GM12878 (cell line): Measurements from ENCODE around the gene ETS1. TPM values are rescaled to one million over a fixed set of nuclear protein-coding genes. Genes with fewer than 3 reads are reported as not detected.

Experiments
- ATAC-seq: fragments of 200-7000 bp; cut with Tn5 transposase; 3 replicates; pipeline ENCODE4 v1.9.1; 2020; ENCODE audit warnings: mild to moderate bottlenecking, moderate library complexity
- BruUV-seq: library from RNA; stranded (reverse); fragments of 400-500 nt; replicated peaks from 2 replicates; lab custom pipeline; 2021; lab: Mats Ljungman, UMichigan
- CTCF ChIA-PET: fragments of 300-600 bp; sonication (Branson Sonifier 250); formaldehyde crosslinking; extraction: SDS; loops from one replicate; lab custom pipeline; 2021; ENCODE audit warnings: inconsistent platforms; lab: Yijun Ruan, JAX
- POLR2A ChIA-PET: fragments of 350-600 bp; formaldehyde crosslinking; extraction: SDS; loops from one replicate; lab custom pipeline; 2021; ENCODE audit warnings: inconsistent platforms; lab: Charles Lee
- RAD21 ChIA-PET: fragments of 300-600 bp; sonication (Branson Sonifier 250); formaldehyde crosslinking; loops from one replicate; lab custom pipeline; 2023; ENCODE audit warnings: antibody characterized with exemption; ENCODE audit not compliant: unreplicated experiment; lab: Charles Lee
- SMC1A ChIA-PET: fragments of 300-600 bp; sonication (Branson Sonifier 250); formaldehyde crosslinking; loops from one replicate; lab custom pipeline; 2023; ENCODE audit not compliant: unreplicated experiment, uncharacterized antibody; lab: Charles Lee
- DNase-seq: peaks from one replicate; pipeline ENCODE4 v3.0.0-alpha.2; 2011; ENCODE audit warnings: low read depth, low spot score
- FAIRE-seq: peaks from 3 replicates; lab custom pipeline; 2011; peaks lifted over from hg19 to GRCh38; lab: Jason Lieb, UNC
- H2AFZ ChIP-seq: 2 replicates; pipeline ENCODE4 v1.6.0; 2011; ENCODE audit warnings: low read depth, low read length, control low read depth; ENCODE audit not compliant: control insufficient read depth
- H3K27ac ChIP-seq: 2 replicates; pipeline ENCODE4 v1.5.1; 2011; ENCODE audit warnings: control low read depth; ENCODE audit not compliant: control insufficient read depth, insufficient read depth
- H3K27me3 ChIP-seq, 2 experiments: replicated peaks in 1 of 2; 2 replicates each; pipeline versions ENCODE4 v1.6.0 to v1.6.1; 2011; ENCODE audit warnings: low read length in 1 of 2; ENCODE audit not compliant: control insufficient read depth in 2 of 2, insufficient read depth in 2 of 2
- H3K36me3 ChIP-seq, 2 experiments: 2 replicates each; pipeline ENCODE4 v1.5.1; 2011; ENCODE audit warnings: low read length in 1 of 2; ENCODE audit not compliant: control insufficient read depth in 2 of 2, insufficient read depth in 2 of 2
- H3K4me1 ChIP-seq: 2 replicates; pipeline ENCODE4 v1.6.1; 2011; ENCODE audit warnings: mild to moderate bottlenecking, low read length, moderate library complexity, mixed read lengths; ENCODE audit not compliant: control insufficient read depth, insufficient read depth
- H3K4me2 ChIP-seq: 2 replicates; pipeline ENCODE4 v1.6.0; 2011; ENCODE audit warnings: control low read depth; ENCODE audit not compliant: control insufficient read depth, insufficient read depth
- H3K4me3 ChIP-seq: fragments of 200-600 bp; sonication (generic); 2 replicates; pipeline ENCODE4 v1.5.1; 2016
- H3K79me2 ChIP-seq: 2 replicates; pipeline ENCODE4 v1.6.0; 2011; ENCODE audit warnings: low read length; ENCODE audit not compliant: control insufficient read depth, insufficient read depth
- H3K9ac ChIP-seq: 2 replicates; pipeline ENCODE4 v1.8.0; 2011; ENCODE audit warnings: low read length, control low read depth, mixed read lengths; ENCODE audit not compliant: control insufficient read depth, insufficient read depth
- H3K9me3 ChIP-seq: replicated peaks from 3 replicates; pipeline ENCODE4 v1.5.1; 2011; ENCODE audit warnings: mild to moderate bottlenecking, low read length; ENCODE audit not compliant: control insufficient read depth, insufficient read depth
- H4K20me1 ChIP-seq: 2 replicates; pipeline ENCODE4 v1.6.0; 2011; ENCODE audit not compliant: control insufficient read depth, insufficient read depth
- BCLAF1 ChIP-seq: fragments of 450-650 bp; IDR thresholded peaks from 2 replicates; pipeline ENCODE4 v1.6.1; 2017; ENCODE audit warnings: antibody characterized with exemption, mild to moderate bottlenecking, moderate library complexity
- DPF2 ChIP-seq: fragments of 450-650 bp; IDR thresholded peaks from 2 replicates; pipeline ENCODE4 v1.6.1; 2017; ENCODE audit warnings: mild to moderate bottlenecking
- E4F1 ChIP-seq: fragments of 450-650 bp; IDR thresholded peaks from 2 replicates; pipeline ENCODE4 v1.6.1; 2018; ENCODE audit warnings: borderline replicate concordance, mild to moderate bottlenecking; ENCODE audit not compliant: partially characterized antibody
- GATAD2B ChIP-seq: fragments of 450-650 bp; conservative IDR thresholded peaks from 2 replicates; pipeline ENCODE4 v1.6.1; 2017; ENCODE audit warnings: low read depth, mild to moderate bottlenecking, moderate library complexity
- IRF4 ChIP-seq: IDR thresholded peaks from 2 replicates; pipeline ENCODE4 v1.6.1; 2011; ENCODE audit warnings: low read depth, low read length
- MEF2A ChIP-seq: IDR thresholded peaks from 2 replicates; pipeline ENCODE4 v1.6.1; 2011; ENCODE audit warnings: low read depth, mild to moderate bottlenecking, low read length, moderate library complexity; ENCODE audit not compliant: insufficient read depth
- MTA3 ChIP-seq: IDR thresholded peaks from 2 replicates; pipeline ENCODE4 v1.6.1; 2012; ENCODE audit warnings: low read length, inconsistent platforms, borderline replicate concordance
- NBN ChIP-seq: fragments of 450-650 bp; IDR thresholded peaks from 2 replicates; pipeline ENCODE4 v1.6.1; 2016
- NFYA ChIP-seq: IDR thresholded peaks from 2 replicates; pipeline ENCODE4 v1.6.1; 2011; ENCODE audit warnings: low read depth, mild to moderate bottlenecking, low read length, improper control_type of control experiment, borderline replicate concordance
- POU2F2 ChIP-seq: IDR thresholded peaks from 3 replicates; pipeline ENCODE4 v1.6.1; 2011; ENCODE audit warnings: low read depth, mild to moderate bottlenecking, low read length, borderline replicate concordance
- RAD21 ChIP-seq: IDR thresholded peaks from 2 replicates; pipeline ENCODE4 v1.6.1; 2011; ENCODE audit warnings: mild to moderate bottlenecking, low read depth, low read length, moderate library complexity; ENCODE audit not compliant: insufficient read depth
- RUNX3 ChIP-seq: IDR thresholded peaks from 2 replicates; pipeline ENCODE4 v1.6.1; 2012; ENCODE audit warnings: low read length, inconsistent platforms
- SIN3A ChIP-seq: IDR thresholded peaks from 2 replicates; pipeline ENCODE4 v1.6.1; 2012; ENCODE audit warnings: low read depth, low read length, improper control_type of control experiment
- SREBF2 ChIP-seq: IDR thresholded peaks from 2 replicates; pipeline ENCODE4 v1.6.1; 2012; ENCODE audit warnings: mild to moderate bottlenecking, low read length
- ZNF217 ChIP-seq: fragments of 450-650 bp; IDR thresholded peaks from 2 replicates; pipeline ENCODE4 v1.6.1; 2017; ENCODE audit warnings: antibody characterized with exemption, mild to moderate bottlenecking
- WGBS: methylation state at CpG from one replicate; pipeline ENCODE4 v1.1.6; 2016; ENCODE audit warnings: low lambda C conversion rate; ENCODE audit not compliant: insufficient replicate concordance, insufficient coverage; ENCODE audit errors: missing lambda C conversion rate; 5-methylcytosine and 5-hydroxymethylcytosine counted together
- in situ Hi-C: fragments of 300-500 bp; cut with MboI; formaldehyde crosslinking; loops from 9 replicates; pipeline ENCODE4 v1.14.3; 2018; ENCODE audit warnings: mixed read lengths
- intact Hi-C: fragments of 100-400 bp; cut with micrococcal nuclease; formaldehyde crosslinking; loops from one replicate; pipeline ENCODE4 v1.14.2; 2022; ENCODE audit not compliant: unreplicated experiment
- polyA plus RNA-seq, 11 experiments: library from polyadenylated mRNA; depleted of rRNA in 4 of 11; unstranded in 6 of 11; stranded (reverse) in 5 of 11; fragments of >200 nt; fragmentation: Nextera tagmentation in 4 of 11; fragmentation: Illumina TruSeq in 1 of 11; extraction: Ambion mirVana in 4 of 11; extraction: Trizol in 1 of 11; gene quantifications; 1 replicate in 1 of 11; 2 replicates in 10 of 11; pipeline versions ENCODE4 v1.2.1 to v1.2.3, GENCODE V29; 2011 to 2016; ENCODE audit warnings: inconsistent platforms in 2 of 11, missing spikeins in 2 of 11, low read depth in 1 of 11
- total RNA-seq, 4 experiments: library from RNA; depleted of rRNA in 3 of 4; stranded (reverse); fragments of >200 nt in 3 of 4; fragmentation: Illumina TruSeq in 1 of 4; extraction: Trizol in 1 of 4; gene quantifications; 2 replicates each; pipeline versions ENCODE4 v1.2.1 to v1.2.3, GENCODE V29; 2013 to 2021
- TF ChIP-seq, protein P1 (sequence below): IDR thresholded peaks from 2 replicates; pipeline ENCODE4 v1.6.1; 2012; ENCODE audit warnings: low read depth, low read length, improper control_type of control experiment

Gene ETS1
- total and polyA plus RNA-seq, 10 of the 15 experiments (the other 5 are each of a cell fraction or from before 2014, with no cell fraction given): 12.5 to 112 (median 55.5) TPM

- ChIA-PET SMC1A (interaction anchor here (0.6 to 18.3 kb wide), 34 partner anchors 8 to 473 kb away, joined by 3 to 596 read pairs (median 4); no protein-coding TSS in a partner anchor), RAD21 (interaction anchor here (0.6 to 7.6 kb wide), 32 partner anchors 13 to 475 kb away, joined by 3 to 273 read pairs (median 4); no protein-coding TSS in a partner anchor), POLR2A (interaction anchor here (0.6 to 1.0 kb wide), 3 partner anchors 52 to 460 kb away, joined by 3 to 9 read pairs (median 3); no protein-coding TSS in a partner anchor), CTCF (interaction anchor here (0.6 to 17.7 kb wide), 42 partner anchors 13 to 600 kb away, joined by 3 to 444 read pairs (median 4); no protein-coding TSS in a partner anchor)
- H3K4me3 ChIP-seq: no peak overlapping the region
- DNase-seq: no peak
- no peak for FAIRE-seq
- no peaks in the 10 kb centered on the region for H3K27me3 ChIP-seq
- no peaks in the 10 kb centered on the region for H3K36me3 ChIP-seq
- 53% methylated on average over 6 of the region's 6 CpGs for WGBS
- BruUV-seq: no TSS peak
- no peak overlapping the region for H3K4me2 ChIP-seq
- ATAC-seq: peak; percentile 39
- H2AFZ ChIP-seq: no peak overlapping the region
- H3K9me3 ChIP-seq: no peaks in the 10 kb centered on the region
- intact Hi-C loops (loop anchor here (5.0 kb wide), 2 partner anchors 215 to 220 kb away; no protein-coding TSS in a partner anchor), in situ Hi-C loops (loop anchor here (5.0 to 25.0 kb wide), 4 partner anchors 130 to 597 kb away; no protein-coding TSS in a partner anchor)
- H3K9ac ChIP-seq: no peak overlapping the region
- no peaks in the 10 kb centered on the region for H4K20me1 ChIP-seq
- H3K4me1 ChIP-seq: peaks cover 36% of the 10 kb centered on the region
- H3K27ac ChIP-seq: no peak overlapping the region
- no peaks in the 10 kb centered on the region for H3K79me2 ChIP-seq
- TF ChIP-seq RUNX3 (no peak), SIN3A (no peak), MEF2A (no peak), GATAD2B (no peak), SREBF2 (no peak), BCLAF1 (no peak), RAD21 (peak; percentile 83), NBN (no peak), DPF2 (no peak), E4F1 (no peak), IRF4 (0 out of 2 replicates have a peak, but pooled peaks have one; percentile 22), MTA3 (no peak), ZNF217 (no peak), NFYA (no peak), POU2F2 (0 out of 3 replicates have a peak, but pooled peaks have one; percentile 36)
- TF ChIP-seq, protein P1, sequence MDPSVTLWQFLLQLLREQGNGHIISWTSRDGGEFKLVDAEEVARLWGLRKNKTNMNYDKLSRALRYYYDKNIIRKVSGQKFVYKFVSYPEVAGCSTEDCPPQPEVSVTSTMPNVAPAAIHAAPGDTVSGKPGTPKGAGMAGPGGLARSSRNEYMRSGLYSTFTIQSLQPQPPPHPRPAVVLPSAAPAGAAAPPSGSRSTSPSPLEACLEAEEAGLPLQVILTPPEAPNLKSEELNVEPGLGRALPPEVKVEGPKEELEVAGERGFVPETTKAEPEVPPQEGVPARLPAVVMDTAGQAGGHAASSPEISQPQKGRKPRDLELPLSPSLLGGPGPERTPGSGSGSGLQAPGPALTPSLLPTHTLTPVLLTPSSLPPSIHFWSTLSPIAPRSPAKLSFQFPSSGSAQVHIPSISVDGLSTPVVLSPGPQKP: no peak
Observed at GRCh38 chr11:128632141-128632791, 44.9 kb upstream of the ETS1 start.
